BE2C (cell line): ENCODE data around the gene C10orf90.

Experiments
- DNase-seq: peaks from one replicate; pipeline ENCODE4 v3.0.0-alpha.2; 2020
- H3K27me3 ChIP-seq: fragments of 250-450 bp; sonication (Bioruptor Pico); 2 replicates; pipeline ENCODE4 v1.5.1; 2020; ENCODE audit warnings: mild to moderate bottlenecking
- H3K36me3 ChIP-seq: fragments of 250-450 bp; sonication (Bioruptor Pico); 2 replicates; pipeline ENCODE4 v1.5.1; 2020; ENCODE audit warnings: mild to moderate bottlenecking
- H3K4me1 ChIP-seq: fragments of 250-450 bp; sonication (Bioruptor Pico); 2 replicates; pipeline ENCODE4 v1.5.1; 2020
- H3K4me3 ChIP-seq: 2 replicates; pipeline ENCODE4 v1.5.1; 2011; ENCODE audit warnings: low read depth, low read length
- H3K9me3 ChIP-seq: fragments of 250-450 bp; sonication (Bioruptor Pico); 2 replicates; pipeline ENCODE4 v1.5.1; 2020
- CTCF ChIP-seq: IDR thresholded peaks from 2 replicates; pipeline ENCODE4 v1.5.1; 2012; ENCODE audit warnings: mild to moderate bottlenecking, low read depth, low read length

C10orf90 gene

GRCh38 chr10:126683466-126683865, 13.0 kb upstream of the C10orf90 start:
- DNase-seq, result no peak
- Histone ChIP-seq H3K4me3 (no peak overlapping the region), H3K4me1 (no peaks in the 10 kb centered on the region), H3K27me3 (no peaks in the 10 kb centered on the region), H3K36me3 (no peaks in the 10 kb centered on the region), H3K9me3 (no peaks in the 10 kb centered on the region)
- no peak for TF ChIP-seq CTCF

GRCh38 chr10:126675656-126676438, 5.4 kb upstream of the C10orf90 start:
- no peaks in the 10 kb centered on the region for H3K9me3 ChIP-seq
- no peaks in the 10 kb centered on the region for H3K36me3 ChIP-seq
- no peak for TF ChIP-seq CTCF
- H3K4me1 ChIP-seq, result no peaks in the 10 kb centered on the region
- H3K27me3 ChIP-seq, result no peaks in the 10 kb centered on the region
- DNase-seq, result no peak
- H3K4me3 ChIP-seq, result no peak overlapping the region

DNA sequence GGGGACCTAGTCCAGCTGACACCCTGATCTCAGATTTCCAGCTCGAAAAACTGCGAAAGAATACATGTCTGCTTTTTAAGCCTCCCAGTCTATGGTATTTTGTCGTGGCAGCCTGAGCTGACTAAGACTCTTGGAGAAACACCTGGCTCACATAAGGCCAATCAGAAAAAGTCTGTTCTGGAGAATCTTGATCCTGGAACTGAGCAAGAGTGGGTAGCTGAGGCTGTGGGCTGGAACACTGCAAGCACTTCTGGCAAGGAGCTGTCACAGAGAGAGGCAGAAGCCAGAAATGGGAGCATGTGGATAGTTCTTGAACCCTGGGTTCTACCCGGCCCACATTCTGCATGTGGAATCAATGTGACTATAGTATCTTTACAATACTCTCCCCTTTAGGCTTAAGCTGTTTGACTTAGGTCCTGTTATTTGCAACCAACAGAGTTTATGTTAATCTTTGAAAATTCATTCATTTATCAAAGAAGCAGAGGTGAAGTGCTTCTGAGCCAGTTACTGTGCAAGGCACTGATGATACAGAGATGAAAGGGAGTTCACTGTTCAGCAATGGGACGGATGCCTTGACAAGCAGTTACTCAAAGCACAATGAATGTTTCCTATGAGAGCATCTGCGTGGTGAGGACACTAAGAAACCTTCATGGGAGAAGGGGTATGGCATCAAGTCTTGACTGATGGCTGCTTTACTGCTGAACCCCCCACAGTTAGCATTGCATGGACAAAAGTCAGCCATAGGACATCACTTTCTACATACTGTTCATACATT, 4.4 kb upstream of the C10orf90 start:
- no peak overlapping the region for H3K4me3 ChIP-seq
- H3K36me3 ChIP-seq, result no peaks in the 10 kb centered on the region
- H3K9me3 ChIP-seq, result no peaks in the 10 kb centered on the region
- DNase-seq, result no peak
- no peaks in the 10 kb centered on the region for H3K27me3 ChIP-seq
- no peak for TF ChIP-seq CTCF
- H3K4me1 ChIP-seq, result no peaks in the 10 kb centered on the region

DNA sequence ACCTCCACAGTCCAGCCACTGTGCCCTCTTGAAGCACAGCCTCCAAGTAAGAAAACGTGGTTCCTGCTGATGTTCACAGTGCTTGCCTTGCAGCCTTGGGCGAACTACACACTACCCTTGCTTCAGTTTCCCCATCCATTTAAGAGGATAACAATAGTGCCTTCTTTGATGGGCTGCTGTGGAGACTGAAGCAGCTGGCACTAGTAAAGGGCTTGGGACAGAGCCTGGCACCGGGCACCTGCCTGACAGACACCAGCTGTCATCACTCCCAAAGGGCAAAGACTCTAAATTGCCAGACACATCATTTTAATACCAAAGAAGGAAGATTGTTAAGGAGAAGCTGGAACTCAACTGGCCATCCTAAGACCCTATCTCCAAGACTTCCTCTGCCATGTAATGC, 3.1 kb upstream of the C10orf90 start:
- DNase-seq, result no peak
- H3K27me3 ChIP-seq, result no peaks in the 10 kb centered on the region
- no peaks in the 10 kb centered on the region for H3K36me3 ChIP-seq
- H3K4me1 ChIP-seq, result no peaks in the 10 kb centered on the region
- TF ChIP-seq CTCF, result no peak
- H3K9me3 ChIP-seq, result no peaks in the 10 kb centered on the region
- H3K4me3 ChIP-seq, result no peak overlapping the region

GRCh38 chr10:126671402-126671975, 996 bp upstream of the C10orf90 start:
- H3K4me1 ChIP-seq, result no peaks in the 10 kb centered on the region
- no peak for TF ChIP-seq CTCF
- no peaks in the 10 kb centered on the region for H3K36me3 ChIP-seq
- H3K27me3 ChIP-seq, result no peaks in the 10 kb centered on the region
- no peaks in the 10 kb centered on the region for H3K9me3 ChIP-seq
- DNase-seq, result no peak
- no peak overlapping the region for H3K4me3 ChIP-seq

- TF ChIP-seq CTCF, result no peak
- Histone ChIP-seq H3K9me3 (no peaks in the 10 kb centered on the region), H3K4me3 (no peak overlapping the region), H3K27me3 (no peaks in the 10 kb centered on the region), H3K4me1 (no peaks in the 10 kb centered on the region), H3K36me3 (no peaks in the 10 kb centered on the region)
- DNase-seq, result no peak
These were observed 385 bp upstream of the C10orf90 start for GRCh38 chr10:126670895-126671261.
